GM18520 (cell line): ENCODE results near the gene NEURL2.
"Not testable (repeated sequence)": the region's sequence is repeated elsewhere in the genome, so short reads cannot be mapped to it uniquely, and the experiment has no call there.

Experiments
- ATAC-seq: cut with Tn5 transposase; IDR thresholded peaks from one replicate; pipeline ENCODE4 v1.9.1; 2021; ENCODE audit not compliant: unreplicated experiment

NEURL2 gene

GRCh38 chr20:45890985-45891983, at the start of gene NEURL2, which contains the start of gene CTSA:
Gene NEURL2 (minus strand): TSS chr20:45891208. CDS start chr20:45890991, 217 bp downstream.
Gene CTSA (plus strand): TSS chr20:45891335. CDS start chr20:45891569, 234 bp downstream.
- peak; percentile 66 for ATAC-seq

- ATAC-seq = no peak
Measured at GRCh38 chr20:45940469-45940868, 49.5 kb upstream of the NEURL2 start.

- ATAC-seq = no peak
Measured at GRCh38 chr20:45940053-45940452, 49.0 kb upstream of the NEURL2 start.

- no peak for ATAC-seq
Measured at GRCh38 chr20:45938727-45939438, 47.9 kb upstream of the NEURL2 start.

GRCh38 chr20:45937765-45938164, 46.8 kb upstream of the NEURL2 start:
- no peak for ATAC-seq

GRCh38 chr20:45935416-45936046, 44.5 kb upstream of the NEURL2 start:
- ATAC-seq = no peak

- ATAC-seq = peak; percentile 74
Measured at GRCh38 chr20:45934586-45935415, 43.8 kb upstream of the NEURL2 start, which contains the start of gene PCIF1. Gene PCIF1 (plus strand): TSS chr20:45934683. CDS start chr20:45939000, 4,317 bp downstream.

GRCh38 chr20:45934046-45934585, 43.1 kb upstream of the NEURL2 start:
- no peak for ATAC-seq

GRCh38 chr20:45933266-45934045, 42.4 kb upstream of the NEURL2 start:
- no peak for ATAC-seq

- ATAC-seq = not testable (repeated sequence)
Measured at GRCh38 chr20:45931680-45932079, 40.7 kb upstream of the NEURL2 start.

GRCh38 chr20:45927071-45927878, 36.3 kb upstream of the NEURL2 start:
- ATAC-seq = no peak

- ATAC-seq = no peak
Measured at GRCh38 chr20:45926731-45927070, 35.7 kb upstream of the NEURL2 start.

- no peak for ATAC-seq
Measured at GRCh38 chr20:45925821-45926506, 35.0 kb upstream of the NEURL2 start.

GRCh38 chr20:45924391-45925261, 33.6 kb upstream of the NEURL2 start:
- no peak for ATAC-seq

GRCh38 chr20:45921337-45922189, 30.6 kb upstream of the NEURL2 start:
- ATAC-seq = no peak
